Parathyroid adenoma (tissue), 2 donors: Measurements from ENCODE around the gene IL20RB.

Experiments
- H2AFZ ChIP-seq: fragments of 300-600 bp; sonication (generic); one replicate; pipeline ENCODE4 v1.7.0; 2017; ENCODE audit warnings: antibody characterized with exemption, mild to moderate bottlenecking
- H3K27ac ChIP-seq: fragments of 300-600 bp; sonication (generic); one replicate; pipeline ENCODE4 v1.7.0; 2017
- H3K27me3 ChIP-seq: fragments of 300-600 bp; sonication (generic); one replicate; pipeline ENCODE4 v1.7.0; 2017; ENCODE audit warnings: low read length; ENCODE audit not compliant: control insufficient read depth, insufficient read depth
- H3K36me3 ChIP-seq: fragments of 300-600 bp; sonication (generic); one replicate; pipeline ENCODE4 v1.7.0; 2017; ENCODE audit warnings: low read length; ENCODE audit not compliant: control insufficient read depth, insufficient read depth
- H3K4me1 ChIP-seq: fragments of 300-600 bp; sonication (generic); one replicate; pipeline ENCODE4 v1.7.0; 2017; ENCODE audit warnings: control low read depth
- H3K4me2 ChIP-seq: fragments of 300-600 bp; sonication (generic); one replicate; pipeline ENCODE4 v1.7.0; 2017; ENCODE audit warnings: low read length
- H3K4me3 ChIP-seq: fragments of 300-600 bp; sonication (generic); one replicate; pipeline ENCODE4 v1.7.0; 2017; ENCODE audit warnings: low read depth, low read length
- H3K79me2 ChIP-seq: fragments of 300-600 bp; sonication (generic); one replicate; pipeline ENCODE4 v1.7.0; 2017; ENCODE audit warnings: control low read depth
- H3K9ac ChIP-seq: fragments of 300-600 bp; sonication (generic); one replicate; pipeline ENCODE4 v1.7.0; 2017; ENCODE audit warnings: mild to moderate bottlenecking
- H3K9me3 ChIP-seq: fragments of 300-600 bp; sonication (generic); one replicate; pipeline ENCODE4 v1.7.0; 2017; ENCODE audit warnings: low read length; ENCODE audit not compliant: control insufficient read depth
- CTCF ChIP-seq: fragments of 300-600 bp; sonication (generic); IDR thresholded peaks from one replicate; pipeline ENCODE4 v1.7.0; 2017; ENCODE audit warnings: antibody characterized with exemption, mild to moderate bottlenecking
- donor health status: primary hyperparathyroidism.

The IL20RB gene

GRCh38 chr3:136957751-136958288 is at the start of gene IL20RB:
IL20RB (plus strand) TSS chr3:136957983; CDS start chr3:136958114, 131 bp downstream.
- Histone ChIP-seq H3K9me3 (no peaks in the 10 kb centered on the region), H3K27ac (no peak within 1 kb of the TSS), H3K36me3 (no peaks in the 10 kb centered on the region), H3K27me3 (no peaks in the 10 kb centered on the region), H2AFZ (no peak within 1 kb of the TSS), H3K4me2 (no peak within 1 kb of the TSS), H3K4me1 (no peaks in the 10 kb centered on the region), H3K79me2 (no peaks in the 10 kb centered on the region), H3K9ac (no peak within 1 kb of the TSS), H3K4me3 (no peak within 1 kb of the TSS)
- no peak for TF ChIP-seq CTCF

DNA sequence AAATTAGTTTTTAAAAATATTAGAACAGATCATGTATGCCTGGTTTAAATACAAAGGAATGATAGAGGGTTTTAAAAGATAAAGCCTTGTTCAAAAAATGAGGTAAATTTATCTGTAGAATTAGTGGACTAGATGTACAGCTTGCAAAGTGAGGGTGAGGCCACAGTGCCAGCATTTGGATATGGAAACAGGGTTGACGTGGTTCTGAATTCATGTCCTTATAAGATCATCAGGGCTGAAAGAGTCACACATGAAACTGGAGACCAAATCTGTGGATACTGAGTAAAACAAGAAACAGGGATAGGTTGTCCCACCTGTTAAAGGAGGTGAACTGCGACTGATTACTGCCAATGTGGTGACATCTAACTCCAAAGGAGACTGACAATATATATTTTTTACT is 49.5 kb upstream of the IL20RB start:
- Histone ChIP-seq H3K27me3 (no peaks in the 10 kb centered on the region), H3K4me3 (no peak overlapping the region), H3K9ac (no peak overlapping the region), H3K79me2 (peaks cover 53% of the 10 kb centered on the region), H2AFZ (no peak overlapping the region), H3K4me1 (peaks cover 3% of the 10 kb centered on the region), H3K4me2 (no peak overlapping the region), H3K36me3 (no peaks in the 10 kb centered on the region), H3K9me3 (no peaks in the 10 kb centered on the region), H3K27ac (no peak overlapping the region)
- TF ChIP-seq CTCF, result no peak

- no peak for TF ChIP-seq CTCF
- H3K27ac ChIP-seq, result no peak overlapping the region
- no peak overlapping the region for H3K4me3 ChIP-seq
- peaks cover 3% of the 10 kb centered on the region for H3K4me1 ChIP-seq
- no peak overlapping the region for H3K9ac ChIP-seq
- no peak overlapping the region for H3K4me2 ChIP-seq
- peaks cover 56% of the 10 kb centered on the region for H3K79me2 ChIP-seq
- no peaks in the 10 kb centered on the region for H3K36me3 ChIP-seq
- H3K27me3 ChIP-seq, result no peaks in the 10 kb centered on the region
- no peak overlapping the region for H2AFZ ChIP-seq
- H3K9me3 ChIP-seq, result no peaks in the 10 kb centered on the region
Measured at GRCh38 chr3:136909187-136909586, 48.6 kb upstream of the IL20RB start.

DNA sequence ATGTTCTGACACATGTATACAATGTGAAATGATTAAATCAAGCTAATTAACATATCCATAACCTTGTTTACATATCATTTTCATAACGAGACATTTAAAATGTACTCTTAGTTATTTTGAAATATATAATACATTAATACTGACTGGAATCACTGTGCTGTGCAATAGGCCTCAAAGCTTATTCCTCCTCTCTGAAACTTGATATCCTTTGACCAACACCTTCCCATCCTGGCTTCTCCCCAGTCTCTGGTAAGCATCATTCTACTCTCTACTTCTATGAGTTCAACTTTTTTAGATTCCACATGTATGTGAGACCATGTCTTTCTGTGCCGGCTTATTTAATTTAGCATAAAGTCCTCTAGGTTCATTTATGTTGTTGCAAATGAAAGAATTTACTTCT is 47.1 kb upstream of the IL20RB start:
- Histone ChIP-seq H3K4me1 (peaks cover 3% of the 10 kb centered on the region), H3K79me2 (peaks cover 53% of the 10 kb centered on the region), H3K36me3 (no peaks in the 10 kb centered on the region), H3K9ac (no peak overlapping the region), H3K4me2 (no peak overlapping the region), H3K4me3 (no peak overlapping the region), H3K27ac (no peak overlapping the region), H2AFZ (no peak overlapping the region), H3K27me3 (no peaks in the 10 kb centered on the region), H3K9me3 (no peaks in the 10 kb centered on the region)
- TF ChIP-seq CTCF, result no peak

DNA sequence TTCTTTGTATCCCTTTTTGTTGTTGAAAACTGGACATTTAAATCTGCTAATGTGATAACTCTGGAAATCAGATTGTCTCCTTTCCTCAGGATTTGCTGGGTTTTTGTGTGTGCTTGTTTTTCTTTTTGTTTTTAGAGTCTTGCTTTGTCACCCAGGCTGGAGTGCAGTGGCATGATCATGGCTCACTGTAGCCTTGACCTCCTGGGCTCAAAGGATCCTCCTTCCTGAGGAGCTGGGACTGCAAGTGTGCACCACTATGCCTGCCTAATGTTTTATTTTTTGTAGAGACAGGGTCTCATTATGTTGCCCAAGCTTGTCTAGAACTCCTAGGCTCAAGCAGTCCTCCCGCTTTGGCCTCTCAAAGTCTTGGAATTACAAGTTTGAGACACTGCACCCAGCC is 44.6 kb upstream of the IL20RB start:
- Histone ChIP-seq H3K79me2 (peaks cover 44% of the 10 kb centered on the region), H3K4me2 (no peak overlapping the region), H3K9me3 (no peaks in the 10 kb centered on the region), H3K27me3 (no peaks in the 10 kb centered on the region), H3K4me1 (peaks cover 9% of the 10 kb centered on the region), H3K4me3 (no peak overlapping the region), H3K9ac (no peak overlapping the region), H2AFZ (no peak overlapping the region), H3K36me3 (no peaks in the 10 kb centered on the region), H3K27ac (no peak overlapping the region)
- no peak for TF ChIP-seq CTCF
